Glomerular visceral epithelial cell (primary cell): Measurements from ENCODE around the gene USP17L13.
"Not testable (repeated sequence)": the region's sequence is repeated elsewhere in the genome, so short reads cannot be mapped to it uniquely, and the experiment has no call there.

ENCODE experiments used
- DNase-seq: peaks from one replicate; pipeline ENCODE4 v3.0.0-alpha.2; 2016; ENCODE audit errors: extremely low spot score

Gene USP17L13

GRCh38 chr4:9224596-9224995 is at the start of gene USP17L13:
TSS of gene USP17L13 (plus strand) at chr4:9224896. CDS start at chr4:9224896, 0 bp downstream.
- not testable (repeated sequence) for DNase-seq

GRCh38 chr4:9210357-9210756 is 14.3 kb upstream of the USP17L13 start, which contains the start of gene USP17L10:
TSS of gene USP17L10 (plus strand) at chr4:9210657. CDS start at chr4:9210657, 0 bp downstream.
- DNase-seq: not testable (repeated sequence)

GRCh38 chr4:9214701-9215100 is 10.0 kb upstream of the USP17L13 start:
- DNase-seq: not testable (repeated sequence)

GRCh38 chr4:9215105-9215504 is 9.6 kb upstream of the USP17L13 start, which contains the start of gene USP17L11:
TSS of gene USP17L11 (plus strand) at chr4:9215405. CDS start at chr4:9215405, 0 bp downstream.
- DNase-seq: not testable (repeated sequence)

- DNase-seq: not testable (repeated sequence)
Measured at GRCh38 chr4:9219852-9220251, 4.8 kb upstream of the USP17L13 start, which contains the start of gene USP17L12. TSS of gene USP17L12 (plus strand) at chr4:9220152. CDS start at chr4:9220152, 0 bp downstream.

GRCh38 chr4:9230249-9230648 is 5.6 kb downstream of the USP17L13 start:
- DNase-seq: not testable (repeated sequence)

- not testable (repeated sequence) for DNase-seq
Measured at GRCh38 chr4:9234085-9234484, 9.4 kb downstream of the USP17L13 start, which contains the start of gene USP17L15. TSS of gene USP17L15 (plus strand) at chr4:9234385. CDS start at chr4:9234385, 0 bp downstream.

- not testable (repeated sequence) for DNase-seq
Measured at GRCh38 chr4:9238461-9238860, 13.8 kb downstream of the USP17L13 start.

GRCh38 chr4:9243579-9243978 is 18.9 kb downstream of the USP17L13 start, which contains the start of gene USP17L17:
TSS of gene USP17L17 (plus strand) at chr4:9243879. CDS start at chr4:9243879, 0 bp downstream.
- not testable (repeated sequence) for DNase-seq

- not testable (repeated sequence) for DNase-seq
Measured at GRCh38 chr4:9247953-9248680, 23.4 kb downstream of the USP17L13 start, which contains the start of gene USP17L18. TSS of gene USP17L18 (plus strand) at chr4:9248630. CDS start at chr4:9248630, 0 bp downstream.

- DNase-seq: not testable (repeated sequence)
Measured at GRCh38 chr4:9253078-9253477, 28.4 kb downstream of the USP17L13 start, which contains the start of gene USP17L19. TSS of gene USP17L19 (plus strand) at chr4:9253378. CDS start at chr4:9253378, 0 bp downstream.

GRCh38 chr4:9257824-9258223 is 33.1 kb downstream of the USP17L13 start, which contains the start of gene USP17L20:
TSS of gene USP17L20 (plus strand) at chr4:9258124. CDS start at chr4:9258124, 0 bp downstream.
- DNase-seq: not testable (repeated sequence)

GRCh38 chr4:9262572-9262971 is 37.9 kb downstream of the USP17L13 start, which contains the start of gene USP17L21:
TSS of gene USP17L21 (plus strand) at chr4:9262872. CDS start at chr4:9262872, 0 bp downstream.
- DNase-seq: not testable (repeated sequence)

- not testable (repeated sequence) for DNase-seq
Measured at GRCh38 chr4:9267319-9267718, 42.6 kb downstream of the USP17L13 start, which contains the start of gene USP17L22. TSS of gene USP17L22 (plus strand) at chr4:9267619. CDS start at chr4:9267619, 0 bp downstream.

GRCh38 chr4:9271719-9272118 is 47.0 kb downstream of the USP17L13 start:
- DNase-seq: not testable (repeated sequence)
